Stimulated activated CD8-positive, alpha-beta memory T cell treated with anti-CD3 and anti-CD28 coated beads, Interleukin-7, amount 100 ng/mL, for 24 hours (primary cell): ENCODE measurements around the gene LDB3.

Experiments
- DNase-seq: peaks from one replicate; pipeline ENCODE4 v3.0.0-alpha.2; 2020; ENCODE audit warnings: low read depth

Gene LDB3

DNA sequence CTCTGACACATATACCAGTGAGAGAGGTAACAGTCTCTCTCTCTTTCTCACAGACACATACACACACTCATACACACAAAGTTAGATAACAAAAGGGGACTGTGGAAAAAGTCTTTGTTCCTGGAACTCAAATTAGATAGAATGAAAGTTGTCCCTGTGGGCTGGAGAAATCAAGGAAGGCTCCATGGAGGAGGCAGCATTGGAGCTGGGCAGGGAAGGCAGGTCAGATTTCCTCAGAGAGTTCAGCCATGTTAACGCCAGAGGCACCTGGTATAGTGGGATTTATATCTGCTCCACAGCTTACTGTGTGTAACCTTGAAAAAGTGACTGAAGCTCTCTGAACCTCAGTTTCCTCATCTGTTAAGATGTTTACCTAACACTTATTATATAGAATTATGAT, 38.7 kb downstream of the LDB3 start:
- DNase-seq = no peak

GRCh38 chr10:86707505-86707904, 39.2 kb downstream of the LDB3 start:
- DNase-seq = no peak

DNA sequence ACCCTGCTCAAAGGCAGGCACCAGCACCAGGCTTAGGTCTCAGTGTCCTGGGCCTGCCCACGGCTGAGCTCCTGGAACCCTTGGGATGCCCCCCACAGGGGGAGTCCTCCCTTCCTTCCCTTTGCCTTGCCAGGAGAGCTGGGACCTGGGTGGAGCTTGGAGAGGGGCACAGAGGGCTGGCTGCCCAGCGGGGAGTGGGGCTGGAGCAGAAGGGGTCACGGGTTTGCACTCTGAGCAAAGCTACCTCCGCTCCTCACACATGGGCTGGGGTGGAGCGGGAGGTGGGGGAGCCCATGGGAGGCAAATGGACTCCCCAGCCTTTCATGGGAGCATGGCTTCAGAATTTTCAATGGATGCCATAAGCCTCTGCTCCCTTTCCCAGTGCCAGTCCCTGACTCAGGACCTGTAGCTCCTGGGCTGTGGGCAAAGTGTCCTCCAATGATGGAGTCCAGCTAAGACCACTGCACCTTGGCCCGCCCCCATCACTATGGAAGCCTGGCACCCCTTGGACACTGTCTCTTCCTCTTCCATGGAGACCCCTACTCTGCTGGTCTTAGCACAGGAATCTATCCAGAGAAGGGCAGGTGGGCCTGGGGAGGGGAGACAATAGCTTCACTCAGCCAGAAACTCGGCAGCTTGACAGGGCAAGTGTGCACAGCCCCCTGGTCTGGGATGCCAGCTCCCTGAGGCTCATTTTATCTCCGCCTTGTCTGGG, 39.9 kb downstream of the LDB3 start:
- no peak for DNase-seq

GRCh38 chr10:86708783-86709380, 40.6 kb downstream of the LDB3 start:
- DNase-seq = no peak

- no peak for DNase-seq
Observed at GRCh38 chr10:86709396-86710185, 41.3 kb downstream of the LDB3 start.

DNA sequence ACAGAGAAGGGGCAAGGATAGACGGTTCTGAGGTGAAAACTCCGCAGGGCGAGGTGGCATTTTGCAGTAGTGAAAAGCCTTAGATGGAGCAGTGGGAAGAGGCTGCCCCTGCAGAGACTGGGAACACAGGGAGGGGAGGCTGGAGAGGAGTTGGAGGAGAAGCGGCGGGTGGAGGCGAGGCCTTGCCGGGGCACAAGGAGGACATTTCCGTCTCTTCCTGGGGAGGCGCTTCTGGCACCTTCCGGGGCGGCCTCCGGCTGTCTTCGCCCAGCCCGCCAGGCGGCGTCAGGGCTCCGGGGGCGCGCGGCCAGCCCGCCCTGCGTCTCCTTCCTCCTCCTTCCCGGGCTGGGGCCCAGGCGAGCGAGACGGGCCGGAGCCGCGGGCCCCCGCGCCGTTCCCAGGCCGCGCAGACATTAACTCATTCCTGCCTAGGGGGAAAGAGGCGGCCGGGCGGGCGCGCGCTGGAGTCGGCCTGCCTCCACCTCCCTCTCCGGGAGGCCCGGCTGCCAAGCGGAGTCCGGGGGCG, 42.7 kb downstream of the LDB3 start:
- DNase-seq = peak; percentile 54

DNA sequence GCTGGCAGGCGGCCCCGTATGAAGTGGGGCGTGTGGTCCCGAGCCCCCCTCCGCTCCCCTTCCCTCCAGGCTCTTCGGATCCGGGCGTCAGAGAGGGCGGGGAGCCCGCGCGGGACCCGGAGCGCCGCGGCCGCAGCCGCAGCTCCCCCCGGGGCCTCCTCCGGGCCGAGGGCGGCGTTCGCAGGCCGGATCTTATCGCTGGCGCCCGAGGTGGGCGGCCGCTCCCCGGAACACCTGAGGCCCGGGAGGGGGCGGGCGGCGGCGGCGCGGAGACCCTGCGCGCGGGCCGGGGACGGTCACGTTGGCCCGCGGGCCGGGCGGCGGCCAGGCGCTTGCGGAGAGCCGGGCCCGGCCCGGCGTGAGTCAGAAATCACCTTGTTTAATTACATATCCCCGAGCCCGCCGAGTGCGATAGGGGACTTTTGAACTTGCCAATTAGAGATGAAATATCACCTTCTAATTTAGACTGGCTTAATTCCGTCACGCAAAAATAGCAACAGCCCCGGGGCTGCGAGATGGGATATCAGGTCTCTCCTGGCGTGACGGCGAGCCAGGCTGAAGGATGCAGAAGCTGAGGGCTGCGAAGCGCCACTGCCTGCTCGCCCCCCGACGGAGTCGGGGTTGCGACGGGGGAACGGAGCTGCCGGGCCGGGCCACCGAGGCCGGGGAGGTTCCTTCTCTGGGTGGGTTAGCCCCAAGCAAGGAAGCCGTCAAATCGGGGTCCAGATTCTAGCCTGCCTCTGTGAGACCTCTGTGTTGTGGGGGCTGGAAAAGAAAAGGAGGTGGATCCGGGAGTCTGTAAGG, 43.4 kb downstream of the LDB3 start:
- DNase-seq = no peak

GRCh38 chr10:86712317-86712707, 44.0 kb downstream of the LDB3 start:
- DNase-seq = no peak

- no peak for DNase-seq
Observed at GRCh38 chr10:86715156-86715795, 47.0 kb downstream of the LDB3 start.

GRCh38 chr10:86715836-86716235, 47.5 kb downstream of the LDB3 start:
- no peak for DNase-seq

- no peak for DNase-seq
Observed at GRCh38 chr10:86716466-86716865, 48.2 kb downstream of the LDB3 start.

- no peak for DNase-seq
Observed at GRCh38 chr10:86718556-86718955, 50.2 kb downstream of the LDB3 start.

- no peak for DNase-seq
Observed at GRCh38 chr10:86721232-86721631, 52.9 kb downstream of the LDB3 start.

DNA sequence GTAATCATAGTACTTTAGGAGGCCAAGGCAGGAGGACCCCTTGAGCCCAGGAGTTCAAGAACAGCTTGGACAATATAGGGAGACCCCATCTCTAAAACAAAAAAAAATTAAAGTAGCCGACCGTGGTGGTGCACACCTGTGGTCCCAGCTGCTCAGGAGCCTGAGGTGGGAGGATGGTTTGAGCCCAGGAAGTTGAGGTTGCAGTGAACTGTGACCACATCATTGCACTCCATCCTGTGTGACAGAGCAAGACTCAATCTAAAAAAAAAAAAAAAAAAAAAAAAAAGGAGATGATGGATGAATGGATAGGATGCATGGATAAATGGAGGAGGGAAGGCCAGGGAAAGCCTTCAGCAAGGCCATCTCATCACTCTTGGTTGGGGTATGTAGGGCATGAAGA, 54.7 kb downstream of the LDB3 start:
- no peak for DNase-seq

- DNase-seq = no peak
Observed at GRCh38 chr10:86724445-86724844, 56.1 kb downstream of the LDB3 start.

- no peak for DNase-seq
Observed at GRCh38 chr10:86725980-86726676, 57.8 kb downstream of the LDB3 start.

DNA sequence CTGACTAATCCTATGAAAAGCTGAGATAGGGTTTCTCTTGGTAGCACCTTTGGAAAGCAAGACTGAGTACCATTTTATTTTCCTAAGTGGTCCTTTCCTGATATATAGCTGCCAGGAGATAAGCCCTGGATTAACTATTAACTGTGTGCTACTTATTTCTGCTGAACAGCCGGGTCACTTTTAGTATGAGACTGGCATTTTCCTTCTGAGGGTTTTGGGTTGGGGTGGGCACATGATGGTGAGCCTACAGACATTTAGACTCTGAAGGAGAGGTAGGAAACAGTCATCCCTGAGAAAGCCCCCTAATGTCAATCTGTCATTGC, 58.3 kb downstream of the LDB3 start:
- DNase-seq = no peak

- DNase-seq = no peak
Observed at GRCh38 chr10:86727470-86727869, 59.2 kb downstream of the LDB3 start.

DNA sequence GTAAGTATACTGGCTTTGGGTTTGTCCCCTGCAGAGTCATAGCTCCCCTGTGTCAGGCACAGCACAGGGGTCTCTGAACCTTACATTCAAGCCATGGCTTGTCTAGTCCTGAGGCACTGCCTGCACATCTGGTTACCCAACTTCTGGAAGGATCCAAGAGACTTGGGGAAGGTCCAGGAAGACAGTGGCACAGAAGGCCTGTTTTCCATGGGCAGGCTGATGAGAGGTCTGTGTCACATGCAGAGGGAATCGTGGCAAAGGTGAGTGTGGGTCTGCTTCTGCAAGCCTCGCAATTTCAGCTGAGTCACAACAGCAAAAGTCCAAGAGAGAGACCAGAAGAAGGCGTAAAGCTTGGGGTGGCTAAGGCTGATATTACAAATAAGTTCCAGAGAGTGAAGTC, 59.7 kb downstream of the LDB3 start:
- DNase-seq = no peak

- no peak for DNase-seq
Observed at GRCh38 chr10:86729677-86730076, 61.4 kb downstream of the LDB3 start.

DNA sequence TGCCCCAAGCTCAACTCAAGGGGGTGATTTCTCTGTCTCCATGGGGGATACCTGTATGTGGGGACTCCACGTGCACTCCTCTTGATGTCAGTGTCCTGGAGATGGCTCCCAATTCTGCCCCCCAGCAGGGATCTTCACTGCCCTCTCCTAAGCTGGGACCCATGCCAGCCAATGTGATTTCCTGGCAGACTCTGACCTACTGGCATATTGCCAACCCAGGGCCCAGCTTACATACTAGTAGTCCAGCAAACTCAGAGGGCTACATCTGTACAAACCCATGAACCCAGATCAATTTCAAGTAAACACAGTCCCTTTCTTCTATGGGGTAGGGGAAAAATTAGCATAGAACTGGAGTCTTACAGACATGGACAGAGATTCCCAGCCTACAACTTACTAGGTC, 61.9 kb downstream of the LDB3 start:
- DNase-seq = no peak
